Astrocyte of the spinal cord (primary cell): Measurements from ENCODE around the gene KDM6B.

ENCODE experiments used
- DNase-seq: peaks from one replicate; pipeline ENCODE4 v3.0.0; 2011; ENCODE audit warnings: low read depth, low spot score
- H3K4me3 ChIP-seq: 2 replicates; pipeline ENCODE4 v1.5.1; 2011; ENCODE audit warnings: low read depth, mild to moderate bottlenecking, low read length, moderate library complexity
- in situ Hi-C: cut with HindIII; loops from 2 replicates; pipeline ENCODE4 v1.10.0; 2017; ENCODE audit warnings: low sequenced_read_pairs
- TF ChIP-seq, protein P1 (sequence below): IDR thresholded peaks from 2 replicates; pipeline ENCODE4 v1.5.1; 2012; ENCODE audit warnings: low read depth, mild to moderate bottlenecking, low read length, inconsistent platforms

The KDM6B gene

DNA sequence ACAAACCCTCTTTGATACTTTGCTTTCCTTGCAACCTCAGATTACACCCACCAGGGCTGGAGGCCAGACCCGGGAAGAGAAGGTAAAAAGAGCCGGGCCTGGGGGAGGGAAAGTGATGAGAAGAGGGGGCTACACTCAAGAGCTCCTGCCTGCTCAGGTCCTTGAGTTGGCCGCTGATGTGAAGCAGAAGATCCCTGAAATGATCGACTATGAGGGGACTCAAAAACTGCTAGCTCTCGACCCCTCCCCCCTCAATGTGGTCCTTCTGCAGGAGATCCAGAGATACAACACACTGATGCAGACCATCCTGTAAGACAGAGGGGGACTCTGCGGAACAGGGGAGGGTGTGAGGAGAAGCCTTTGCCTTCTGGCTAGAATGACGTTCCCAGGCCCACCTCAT, 2.8 kb upstream of the KDM6B start:
- in situ Hi-C loops, result no loop called here
- no peak overlapping the region for H3K4me3 ChIP-seq

DNA sequence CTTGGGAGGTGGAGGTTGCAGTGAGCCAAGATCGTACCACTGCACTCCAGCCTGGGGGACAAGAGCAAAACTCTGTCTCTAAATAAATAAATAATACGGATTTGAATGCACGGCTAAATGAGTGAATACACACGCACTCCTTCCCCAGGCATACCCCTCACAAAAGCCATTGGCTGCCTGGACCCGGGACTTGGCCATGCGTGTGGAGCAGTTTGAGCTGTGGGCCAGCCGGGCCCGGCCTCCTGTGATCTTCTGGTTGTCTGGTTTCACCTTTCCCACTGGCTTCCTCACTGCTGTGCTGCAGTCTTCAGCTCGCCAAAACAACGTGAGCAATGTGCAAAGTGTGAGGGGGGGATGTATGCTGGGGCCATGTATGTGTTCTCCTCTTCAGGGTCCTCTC, 1.6 kb upstream of the KDM6B start:
- TF ChIP-seq, protein P1, sequence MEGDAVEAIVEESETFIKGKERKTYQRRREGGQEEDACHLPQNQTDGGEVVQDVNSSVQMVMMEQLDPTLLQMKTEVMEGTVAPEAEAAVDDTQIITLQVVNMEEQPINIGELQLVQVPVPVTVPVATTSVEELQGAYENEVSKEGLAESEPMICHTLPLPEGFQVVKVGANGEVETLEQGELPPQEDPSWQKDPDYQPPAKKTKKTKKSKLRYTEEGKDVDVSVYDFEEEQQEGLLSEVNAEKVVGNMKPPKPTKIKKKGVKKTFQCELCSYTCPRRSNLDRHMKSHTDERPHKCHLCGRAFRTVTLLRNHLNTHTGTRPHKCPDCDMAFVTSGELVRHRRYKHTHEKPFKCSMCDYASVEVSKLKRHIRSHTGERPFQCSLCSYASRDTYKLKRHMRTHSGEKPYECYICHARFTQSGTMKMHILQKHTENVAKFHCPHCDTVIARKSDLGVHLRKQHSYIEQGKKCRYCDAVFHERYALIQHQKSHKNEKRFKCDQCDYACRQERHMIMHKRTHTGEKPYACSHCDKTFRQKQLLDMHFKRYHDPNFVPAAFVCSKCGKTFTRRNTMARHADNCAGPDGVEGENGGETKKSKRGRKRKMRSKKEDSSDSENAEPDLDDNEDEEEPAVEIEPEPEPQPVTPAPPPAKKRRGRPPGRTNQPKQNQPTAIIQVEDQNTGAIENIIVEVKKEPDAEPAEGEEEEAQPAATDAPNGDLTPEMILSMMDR, result no peak
- no peak for DNase-seq

More for the DNA sequence above, 2.8 kb upstream of the KDM6B start:
- TF ChIP-seq, protein P1, result no peak
- DNase-seq, result no peak

DNA sequence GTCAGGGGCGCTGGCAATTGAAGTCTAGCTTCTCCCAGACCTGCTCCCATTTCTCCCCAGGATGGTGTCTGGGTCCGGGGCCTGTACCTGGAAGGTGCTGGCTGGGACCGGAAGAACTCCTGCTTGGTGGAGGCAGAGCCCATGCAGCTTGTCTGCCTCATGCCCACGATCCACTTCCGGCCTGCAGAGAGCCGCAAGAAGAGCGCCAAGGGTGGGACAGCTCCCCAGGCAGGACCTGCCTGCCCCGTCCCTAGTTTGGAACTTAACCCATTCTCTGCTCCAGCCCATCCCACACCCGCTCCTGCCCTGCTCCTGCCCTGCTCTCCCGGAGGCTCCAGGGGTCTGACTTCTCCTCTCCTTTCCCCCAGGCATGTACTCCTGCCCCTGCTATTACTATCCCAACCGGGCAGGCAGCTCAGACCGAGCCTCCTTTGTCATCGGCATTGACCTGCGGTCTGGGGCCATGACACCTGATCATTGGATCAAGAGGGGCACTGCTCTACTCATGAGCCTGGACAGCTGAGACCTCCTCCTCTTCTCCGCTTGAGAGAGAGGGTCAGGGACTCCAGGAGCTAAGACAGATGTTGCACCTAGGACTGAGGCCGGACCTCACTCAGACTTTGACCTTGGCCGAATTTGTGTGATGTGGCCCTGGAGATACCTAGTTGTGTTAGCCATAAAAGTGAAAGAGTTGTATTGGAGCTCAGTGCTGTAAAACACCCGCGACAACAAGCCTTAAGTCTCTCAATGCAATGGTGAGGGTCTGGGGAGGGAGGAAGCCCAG, 814 bp upstream of the KDM6B start:
- H3K4me3 ChIP-seq, result peak overlapping the region; percentile 74
- no peak for DNase-seq
- in situ Hi-C loops, result no loop called here
- TF ChIP-seq, protein P1, result no peak

More for the DNA sequence above, 1.6 kb upstream of the KDM6B start:
- in situ Hi-C loops, result no loop called here
- H3K4me3 ChIP-seq, result no peak overlapping the region

DNA sequence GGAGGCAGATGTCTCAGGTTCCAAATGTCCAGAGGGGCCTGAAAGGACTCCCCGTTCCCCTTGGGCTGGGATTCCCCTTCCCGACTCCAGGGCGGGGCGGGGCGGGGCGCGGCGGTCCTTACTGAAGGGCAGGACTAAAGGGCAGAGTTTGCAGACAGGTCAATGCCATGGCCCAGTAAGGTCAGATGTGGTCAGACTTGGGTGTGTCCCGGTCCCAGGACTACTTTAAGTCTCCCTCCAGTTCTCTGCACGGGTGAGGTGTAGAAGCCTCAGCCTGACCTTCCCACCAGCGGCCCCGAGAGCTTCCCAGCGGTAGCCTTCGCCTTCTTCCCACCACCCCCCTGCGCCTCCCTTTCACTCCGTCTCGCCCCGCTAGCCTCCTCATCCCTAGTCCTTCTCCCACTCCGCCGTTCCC, 532 bp downstream of the KDM6B start:
- DNase-seq, result peak; percentile 26
- H3K4me3 ChIP-seq, result peak overlapping the region; percentile 74
- TF ChIP-seq, protein P1, result no peak
- in situ Hi-C loops, result no loop called here

DNA sequence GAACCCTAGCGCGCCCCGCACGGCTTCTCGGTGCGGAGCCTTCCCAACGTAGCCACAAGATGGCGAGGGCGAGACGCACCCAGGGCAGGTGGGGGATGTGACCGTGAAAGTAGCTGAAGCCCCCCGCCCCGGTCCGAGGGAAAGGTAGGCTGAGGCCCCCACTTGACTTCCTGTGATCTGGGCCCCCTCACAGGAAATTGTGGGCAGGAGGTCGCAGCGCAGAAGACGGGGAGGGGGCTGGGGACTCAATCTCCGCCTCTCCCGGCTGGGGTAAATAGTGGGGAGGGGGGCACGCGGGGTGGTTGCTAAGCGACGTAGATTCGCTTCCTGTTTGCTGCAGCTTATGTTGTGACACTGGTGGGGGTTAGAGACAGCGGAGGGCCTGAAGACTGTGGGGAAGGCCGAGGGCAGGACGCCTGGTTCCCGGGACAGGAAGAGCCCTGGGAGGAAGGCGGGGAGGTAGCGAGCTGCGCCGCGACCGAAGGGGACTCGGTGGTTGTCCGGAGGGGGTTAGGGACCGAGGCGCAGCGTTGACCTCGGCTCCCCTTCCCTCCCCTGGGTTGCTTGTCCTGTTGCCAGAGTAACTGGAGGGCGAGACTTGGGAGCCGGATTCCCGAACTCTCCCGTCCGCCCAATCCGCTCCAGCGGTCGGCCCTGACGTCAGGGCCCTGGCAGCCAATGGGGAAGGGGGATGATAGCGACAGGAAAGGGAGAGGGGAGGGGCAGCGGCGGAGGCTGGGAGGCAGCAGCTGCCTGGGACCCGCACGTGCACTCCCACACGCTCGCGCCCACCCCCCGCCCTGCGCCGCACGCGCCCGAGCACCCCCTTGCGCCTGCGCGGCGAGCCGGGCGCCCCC, 1.2 kb downstream of the KDM6B start:
- in situ Hi-C loops, result no loop called here
- H3K4me3 ChIP-seq, result peak overlapping the region; percentile 74
- DNase-seq, result peak; percentile 99
- TF ChIP-seq, protein P1, result peak; percentile 93

DNA sequence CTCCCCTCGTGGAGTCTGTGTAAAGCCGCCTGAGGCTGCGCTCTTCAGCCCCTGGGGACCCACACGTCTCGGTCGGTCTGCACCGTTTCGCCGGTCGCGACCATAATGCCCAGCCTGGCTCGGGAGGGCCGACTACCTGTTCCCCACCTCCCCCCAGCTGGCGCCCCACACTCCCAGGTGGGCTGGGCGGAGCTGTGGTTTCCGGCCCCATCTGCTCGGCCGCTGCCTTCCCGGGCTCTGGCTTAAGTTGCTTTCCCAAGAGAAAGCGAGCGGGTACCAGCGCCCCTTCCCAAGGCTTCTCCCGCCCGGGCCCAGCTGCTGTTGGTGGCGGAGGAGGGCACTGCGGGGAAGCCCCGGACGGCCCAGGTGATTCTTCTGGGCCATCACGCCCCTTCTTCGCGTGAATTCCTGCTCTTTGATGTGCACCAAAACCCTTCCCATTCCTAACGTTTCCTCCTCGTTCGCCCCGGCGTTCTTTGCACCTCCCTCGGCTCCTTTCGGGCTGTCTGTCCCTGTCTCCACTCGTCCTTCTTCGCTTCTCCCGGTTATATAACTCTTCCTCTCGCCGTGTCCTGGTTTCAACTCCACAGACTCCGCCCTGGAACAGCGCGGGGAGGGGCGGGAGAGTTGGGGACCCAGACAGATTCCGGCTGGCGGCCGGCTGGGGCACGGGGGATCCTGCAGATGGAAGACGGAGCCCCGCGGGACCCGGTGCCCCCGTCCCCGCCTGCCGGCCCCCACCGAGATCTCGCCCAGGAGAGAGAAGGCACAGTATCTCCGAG, 2.0 kb downstream of the KDM6B start:
- TF ChIP-seq, protein P1, result no peak
- peak; percentile 70 for DNase-seq
- in situ Hi-C loops, result no loop called here
- peak overlapping the region; percentile 74 for H3K4me3 ChIP-seq
